Head of caudate nucleus (tissue), 42 donors: ENCODE results near the gene ANO6.

Experiments used
- DNase-seq, 42 donors: peaks; one replicate each; pipeline versions ENCODE4 v3.0.0 to v3.0.0-alpha.2; 2020 to 2021; ENCODE audit warnings: mixed read lengths in 7 of 42
- intact Hi-C: fragments of 100-400 bp; cut with DNase I; formaldehyde crosslinking; loops from one replicate; pipeline ENCODE4 v1.15.0; 2022

Gene ANO6

DNA sequence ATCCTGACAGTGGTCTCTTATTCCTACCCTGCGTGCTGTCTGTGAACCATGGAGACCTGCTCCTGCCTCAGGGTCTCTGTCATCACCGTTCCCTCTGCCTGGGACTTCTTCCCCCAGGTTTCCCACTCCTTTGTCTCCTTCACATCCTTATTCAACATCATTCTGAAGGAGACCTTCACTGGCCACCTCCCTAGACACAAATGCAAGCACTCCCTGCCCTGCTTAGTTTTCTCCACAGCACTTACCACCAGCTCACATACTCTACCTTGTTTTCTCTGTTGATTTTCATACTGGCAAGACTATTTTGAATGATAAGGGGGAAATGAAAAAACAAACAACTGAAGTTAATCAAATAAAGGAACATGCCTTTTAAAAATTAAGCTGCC, 192.8 kb downstream of the ANO6 start:
- DNase-seq: no peak
- intact Hi-C loops: no loop called here

GRCh38 chr12:45409966-45410365, 194.1 kb downstream of the ANO6 start:
- DNase-seq: peak in 1 of 42 donors; percentile 42
- intact Hi-C loops: no loop called here

GRCh38 chr12:45411626-45412025, 195.7 kb downstream of the ANO6 start:
- no peak for DNase-seq
- intact Hi-C loops: no loop called here

- intact Hi-C loops: no loop called here
- DNase-seq: no peak
These were observed 199.5 kb downstream of the ANO6 start for GRCh38 chr12:45415393-45415817.

GRCh38 chr12:45416126-45416525, 200.2 kb downstream of the ANO6 start:
- no peak for DNase-seq
- intact Hi-C loops: no loop called here

- intact Hi-C loops: no loop called here
- DNase-seq: no peak
These were observed 202.6 kb downstream of the ANO6 start for GRCh38 chr12:45418520-45418919.

- intact Hi-C loops: no loop called here
- no peak for DNase-seq
These were observed 203.5 kb downstream of the ANO6 start for GRCh38 chr12:45419317-45419814.

DNA sequence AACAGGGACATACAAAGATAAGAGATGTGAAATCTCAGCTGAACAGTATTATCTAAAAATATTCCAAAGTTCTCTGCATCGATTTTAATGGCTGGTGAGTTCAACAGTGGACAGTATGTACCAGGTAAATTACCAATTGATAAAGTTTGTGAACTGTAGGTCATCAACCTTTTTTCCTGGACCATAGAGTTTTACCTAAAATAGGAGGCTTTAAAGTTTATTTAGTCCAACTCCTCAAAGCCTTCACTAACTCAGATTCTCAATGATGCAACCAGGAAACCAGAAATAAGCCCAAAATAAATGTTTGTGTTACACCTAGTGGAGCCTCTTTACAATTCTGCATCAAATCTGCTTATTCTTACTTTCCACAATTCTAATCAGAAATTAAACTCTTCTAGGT, 205.8 kb downstream of the ANO6 start:
- intact Hi-C loops: no loop called here
- DNase-seq: no peak

DNA sequence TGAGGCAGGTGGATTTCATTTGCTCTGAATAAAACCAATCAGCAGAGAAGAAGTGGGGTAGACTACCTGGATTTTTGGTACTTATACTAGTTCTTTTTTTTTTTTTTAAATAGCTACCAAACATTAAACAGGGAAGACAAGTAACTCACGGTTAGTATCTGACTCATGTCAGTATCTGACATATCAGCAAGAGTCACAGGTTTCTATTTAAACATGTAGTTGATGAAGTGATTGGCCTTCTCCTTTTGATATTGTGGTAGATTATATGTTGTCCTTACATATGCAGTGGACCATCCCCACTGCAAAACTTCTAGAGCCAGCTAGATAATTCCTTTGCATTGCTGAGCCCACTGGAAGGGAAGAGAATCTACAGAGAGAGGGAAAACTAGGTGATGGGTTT, 208.0 kb downstream of the ANO6 start:
- no peak for DNase-seq
- intact Hi-C loops: no loop called here

GRCh38 chr12:45425426-45425825, 209.5 kb downstream of the ANO6 start:
- DNase-seq: no peak
- intact Hi-C loops: no loop called here

- intact Hi-C loops: no loop called here
- no peak for DNase-seq
These were observed 210.4 kb downstream of the ANO6 start for GRCh38 chr12:45426294-45426693.

DNA sequence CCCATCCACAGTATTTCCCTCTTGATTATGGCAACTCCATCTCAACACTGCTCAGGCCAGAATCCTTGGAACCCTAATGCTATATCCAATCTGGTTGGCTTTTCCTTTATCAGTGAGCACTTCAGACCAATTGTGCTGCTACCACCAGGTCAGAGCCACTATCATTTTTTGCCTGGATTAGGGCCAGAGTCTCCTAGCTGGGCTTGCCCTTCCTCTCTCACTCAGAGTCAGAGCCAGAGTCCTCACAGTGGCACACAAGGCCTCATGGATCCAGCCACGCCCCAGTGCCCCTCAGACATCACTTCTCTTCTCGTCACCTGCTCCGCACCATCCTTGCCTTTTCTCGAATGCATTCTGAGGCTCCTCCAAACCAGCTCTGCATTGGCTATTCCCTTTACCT, 211.1 kb downstream of the ANO6 start:
- DNase-seq: no peak
- intact Hi-C loops: no loop called here

DNA sequence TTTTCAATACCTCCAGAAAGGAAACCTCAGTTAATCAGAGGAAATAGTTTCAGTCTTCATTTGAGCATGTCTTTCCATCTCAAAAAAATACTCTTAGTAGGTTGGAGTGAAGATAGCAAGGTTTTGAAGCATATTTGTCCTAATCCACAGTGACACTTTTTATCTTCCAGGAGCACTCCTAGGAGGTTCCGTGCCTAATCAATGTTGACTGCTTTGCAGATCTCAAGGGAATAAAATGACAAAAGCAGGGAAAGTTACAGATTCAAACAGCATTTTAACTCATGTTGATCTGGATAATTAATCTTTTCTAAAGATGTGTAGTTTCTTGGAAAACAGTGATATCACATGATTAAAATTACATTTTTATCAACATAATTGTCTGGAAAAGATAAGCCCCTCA, 213.9 kb downstream of the ANO6 start:
- no peak for DNase-seq
- intact Hi-C loops: no loop called here

- no peak for DNase-seq
- intact Hi-C loops: no loop called here
These were observed 215.2 kb downstream of the ANO6 start for GRCh38 chr12:45431126-45431525.

DNA sequence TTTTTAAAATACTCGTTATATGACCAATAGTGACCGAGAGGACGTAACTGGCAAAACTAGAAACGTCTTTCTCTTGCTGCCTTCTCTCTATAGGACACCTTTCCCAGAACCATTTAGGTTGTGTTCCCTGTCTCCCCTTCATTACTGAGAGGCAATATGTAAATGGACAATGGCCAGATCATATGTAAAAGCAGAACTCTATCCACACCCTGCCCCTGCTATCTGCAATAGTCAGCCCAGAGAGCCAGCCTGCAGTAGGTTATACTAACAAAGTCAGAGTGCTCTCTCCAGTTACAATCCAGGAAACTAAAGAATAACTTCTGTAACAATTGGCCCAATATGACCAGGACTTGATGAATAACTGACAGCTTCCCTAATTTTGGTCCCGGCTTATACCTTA, 216.8 kb downstream of the ANO6 start:
- no peak for DNase-seq
- intact Hi-C loops: no loop called here

DNA sequence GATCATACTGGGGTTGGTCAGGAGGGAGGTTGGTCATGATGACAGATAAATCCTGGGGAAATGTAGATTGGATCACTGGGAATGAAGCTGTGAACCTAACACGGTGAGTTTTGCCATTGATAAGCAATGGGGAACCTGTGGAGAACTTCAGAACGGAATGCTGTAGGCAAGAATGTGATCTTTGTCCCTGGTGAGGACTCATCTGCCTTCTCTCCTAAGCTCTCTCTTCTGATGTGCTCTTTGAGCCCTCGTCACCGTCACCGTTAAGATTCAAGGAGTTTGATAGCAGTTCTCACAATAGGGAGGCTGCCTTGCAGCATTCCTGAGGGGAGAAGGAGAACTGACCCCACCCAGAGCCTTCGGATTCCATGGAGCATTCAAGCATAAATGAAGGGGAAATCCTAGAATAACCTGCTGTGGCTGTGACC, 217.6 kb downstream of the ANO6 start:
- DNase-seq: no peak
- intact Hi-C loops: no loop called here

DNA sequence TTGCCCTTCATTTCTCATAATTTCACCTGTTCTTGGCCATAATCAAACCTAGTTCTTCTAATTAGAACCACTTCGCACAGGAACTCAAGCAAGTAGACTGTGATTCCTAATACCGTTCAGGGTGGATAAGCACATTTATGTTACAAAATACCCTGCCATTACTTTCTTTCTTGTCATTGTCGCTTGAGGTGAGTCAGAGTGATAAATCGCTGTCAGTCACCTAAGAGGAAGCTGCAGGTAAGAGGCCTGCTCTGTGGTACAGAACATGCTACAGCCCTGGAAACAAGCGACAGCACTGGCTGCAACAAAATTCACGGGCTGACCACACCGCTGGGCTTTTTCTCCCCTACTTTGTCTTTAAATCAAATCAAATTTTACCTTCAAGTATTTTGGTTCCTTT, 218.2 kb downstream of the ANO6 start:
- DNase-seq: no peak
- intact Hi-C loops: no loop called here

DNA sequence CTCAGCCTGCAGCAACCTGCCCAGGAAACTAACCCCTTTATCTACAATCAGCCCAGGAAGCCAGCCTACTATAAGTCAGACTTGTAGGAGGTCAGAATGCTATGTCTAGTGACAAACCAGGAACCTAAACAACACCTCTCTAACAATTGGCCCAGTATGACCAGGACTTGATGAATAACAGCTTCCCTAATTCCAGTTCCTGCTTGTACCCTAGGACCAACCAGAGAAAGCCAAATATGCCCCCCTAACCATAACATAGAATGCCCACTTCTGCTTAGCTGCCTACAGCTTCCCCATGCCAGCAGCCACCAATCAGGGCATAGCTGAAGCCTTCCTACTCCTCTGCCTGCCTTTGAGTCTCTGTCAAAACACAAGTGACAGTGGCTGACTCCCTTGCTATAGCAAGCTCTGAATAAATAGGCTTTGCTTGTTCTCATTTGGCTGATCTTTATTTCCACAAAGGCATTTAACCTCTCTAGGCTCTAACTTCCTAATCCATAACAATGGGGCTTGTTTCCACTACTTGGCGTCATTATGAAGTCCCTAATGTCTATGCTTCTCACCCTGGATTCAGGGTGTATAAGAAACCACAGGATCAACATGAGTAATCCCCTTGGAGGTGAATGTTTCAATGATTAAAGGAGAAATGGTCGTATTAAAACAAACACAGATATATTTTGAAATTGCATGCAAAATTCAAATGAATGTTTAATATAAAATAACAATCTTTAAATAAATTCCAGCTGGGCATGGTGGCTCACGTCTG, 220.2 kb downstream of the ANO6 start:
- peak in 26 of 42 donors; percentile 2 to 71 (median 34) for DNase-seq
- intact Hi-C loops: no loop called here

- intact Hi-C loops: no loop called here
- no peak for DNase-seq
These were observed 223.1 kb downstream of the ANO6 start for GRCh38 chr12:45439039-45439438.

DNA sequence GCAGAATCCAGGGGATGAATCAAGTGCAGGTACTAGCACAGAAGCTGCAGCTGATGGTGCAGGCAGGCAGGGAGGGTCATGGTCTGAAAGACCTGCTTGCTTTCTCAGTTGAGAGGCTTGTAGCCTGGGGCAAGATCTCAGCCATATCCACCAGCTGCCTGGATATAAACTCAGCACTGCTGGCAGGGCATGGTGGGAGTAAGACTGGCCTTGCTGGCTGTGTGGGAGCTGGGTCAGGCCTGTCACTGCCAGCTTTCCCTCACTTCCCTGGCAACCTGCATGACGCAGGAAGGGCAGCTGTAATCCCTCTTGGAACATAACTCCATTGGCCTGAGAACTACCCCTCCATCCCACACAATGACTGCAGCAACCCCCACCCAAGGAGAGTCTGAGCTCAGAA, 230.1 kb downstream of the ANO6 start:
- intact Hi-C loops: no loop called here
- no peak for DNase-seq

GRCh38 chr12:45458238-45458637, 242.3 kb downstream of the ANO6 start:
- intact Hi-C loops: no loop called here
- no peak for DNase-seq
